Lung microvascular endothelial cell (primary cell): ENCODE results near the gene TYMP. TPM values are rescaled to one million over a fixed set of nuclear protein-coding genes. Genes with fewer than 3 reads are reported as not detected.

Experiments used
- DNase-seq, 2 donors: peaks; one replicate each; pipeline versions ENCODE4 v3.0.0 to v3.0.0-alpha.2; 2010; ENCODE audit warnings: low read depth in 2 of 2
- total RNA-seq: library from RNA; depleted of rRNA; stranded (reverse); fragments of >200 nt; gene quantifications from 2 replicates; pipeline ENCODE4 v1.2.1, GENCODE V29; 2014

TYMP gene
- total RNA-seq, 1 donor from 2014 or later = 19.8 TPM

DNA sequence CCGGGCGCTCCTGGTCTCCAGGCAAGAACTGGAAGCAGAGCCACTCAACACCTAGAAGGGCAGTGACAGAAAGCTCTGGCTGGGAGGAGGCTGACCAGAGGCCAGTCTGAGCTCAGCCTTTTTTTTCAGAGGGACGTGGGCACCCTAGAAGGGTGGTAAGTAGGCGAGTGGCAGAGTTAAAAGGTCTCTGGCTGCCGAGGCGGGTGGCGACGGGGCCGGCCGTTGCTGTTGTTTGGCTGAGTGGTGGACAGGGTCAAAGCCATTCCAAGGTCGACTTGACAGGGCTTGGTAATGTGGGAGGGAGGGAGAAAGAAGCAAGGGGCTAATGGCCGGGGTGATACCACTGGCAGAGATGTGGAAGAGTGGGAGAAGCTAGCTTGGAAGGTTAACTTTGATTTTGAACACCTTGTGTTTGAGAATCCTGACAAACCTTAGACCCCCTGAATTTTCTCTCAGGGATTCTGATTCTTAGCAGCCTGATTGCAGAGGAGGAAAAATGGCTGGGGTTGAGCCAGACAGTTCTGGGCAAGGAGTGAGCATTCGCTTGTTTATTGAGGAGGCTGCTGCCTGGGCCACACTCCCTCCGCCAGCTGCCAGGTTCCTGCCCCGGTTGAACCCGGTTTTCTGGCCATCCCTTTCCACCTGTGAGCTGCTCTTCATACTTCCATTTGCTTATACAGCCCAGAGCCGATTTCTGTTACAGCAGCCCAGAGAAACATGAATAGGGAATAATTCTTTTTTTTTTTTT lies 33.8 kb upstream of the TYMP start:
- DNase-seq = no peak

DNA sequence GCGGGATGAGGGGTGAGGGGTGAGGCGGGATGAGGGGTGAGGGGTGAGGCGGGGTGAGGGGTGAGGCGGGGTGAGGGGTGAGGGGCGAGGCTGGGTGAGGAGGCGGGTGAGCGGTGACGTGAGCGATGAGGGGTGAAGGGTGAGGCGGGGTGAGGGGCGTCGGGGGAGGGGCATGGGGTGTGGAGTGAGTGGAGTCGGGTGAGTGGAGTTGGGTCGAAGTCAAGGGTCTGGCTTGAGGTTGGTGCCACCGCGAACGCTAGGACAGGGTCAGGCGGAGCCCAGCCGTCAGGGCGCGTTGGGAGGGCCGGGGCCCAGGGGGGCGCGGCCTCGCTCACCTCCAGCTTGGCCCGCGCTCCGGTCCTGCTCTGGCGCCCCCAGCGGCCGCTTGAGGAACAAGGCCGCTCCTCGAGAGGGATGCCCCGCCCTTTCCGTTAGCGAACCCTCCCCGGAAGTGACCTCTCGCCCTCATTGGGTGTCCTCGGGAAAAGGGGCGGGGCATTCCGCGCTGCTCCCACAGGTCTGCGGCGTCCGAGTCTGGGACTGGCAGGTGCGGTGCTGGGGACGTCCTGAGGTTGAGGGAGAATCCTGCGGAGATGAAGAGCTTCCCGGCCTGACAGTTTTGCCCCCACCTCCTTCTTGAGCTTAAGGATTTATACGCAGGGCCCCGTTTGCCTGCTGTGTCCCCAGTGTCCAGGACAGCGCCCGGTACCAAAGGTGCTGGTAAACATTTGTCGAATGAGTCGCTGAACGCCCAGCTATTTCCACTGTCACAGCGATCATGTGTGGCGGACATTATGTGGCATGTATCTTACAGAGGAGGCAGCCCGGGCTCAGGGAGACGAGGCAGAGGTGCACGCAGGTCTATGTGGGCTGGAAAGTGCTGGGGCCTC lies 33.0 kb upstream of the TYMP start, which contains the start of gene SYCE3:
TSS of gene SYCE3 (minus strand) at position 397 of the 890 bp plus-strand sequence. CDS start 6,514 bp downstream, outside the sequence.
- peak; percentile 74 to 84 for DNase-seq

DNA sequence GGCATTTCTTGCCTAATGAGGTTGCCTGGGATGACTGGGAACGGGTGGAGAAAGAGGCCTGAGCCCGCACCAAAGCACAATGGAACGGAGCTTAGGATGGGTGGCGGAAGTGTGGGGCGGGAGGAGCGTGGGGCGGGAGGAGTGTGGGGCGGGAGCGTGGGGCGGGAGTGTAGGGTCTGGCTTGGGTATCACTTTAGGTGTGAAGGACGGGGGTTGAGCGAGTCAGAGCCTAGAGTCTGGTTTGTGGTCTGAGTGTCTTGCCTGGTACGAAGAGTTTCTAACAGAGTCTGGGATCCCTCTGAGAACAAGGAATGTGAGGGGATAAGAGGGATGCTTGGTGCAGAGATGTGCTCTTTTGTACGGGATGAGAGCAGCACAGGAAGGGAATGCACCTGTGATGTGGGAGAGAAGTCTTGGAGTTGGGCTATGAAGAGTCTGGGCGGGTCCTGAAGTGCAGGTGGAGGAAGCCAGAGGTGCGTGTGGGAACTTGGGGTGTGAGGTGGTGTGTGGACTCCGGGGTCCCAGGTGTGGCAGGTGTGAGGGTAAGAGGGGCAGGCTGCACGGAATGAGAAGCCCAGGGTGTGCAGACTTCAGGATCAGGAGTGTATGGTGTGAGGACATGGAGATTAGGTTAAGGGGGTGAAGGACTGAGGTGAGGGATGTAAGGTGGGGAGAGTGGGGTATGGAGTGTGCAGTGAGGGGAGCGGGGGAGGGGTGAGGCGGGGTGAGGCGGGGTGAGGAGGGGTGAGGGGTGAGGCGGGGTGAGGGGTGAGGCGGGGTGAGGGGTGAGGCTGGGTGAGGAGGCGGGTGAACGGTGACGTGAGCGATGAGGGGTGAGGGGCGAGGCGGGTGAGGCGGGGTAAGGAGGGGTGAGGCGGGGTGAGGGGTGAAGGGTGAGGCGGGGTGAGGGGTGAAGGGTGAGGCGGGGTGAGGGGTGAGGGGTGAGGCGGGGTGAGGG lies 31.9 kb upstream of the TYMP start:
- DNase-seq = no peak

DNA sequence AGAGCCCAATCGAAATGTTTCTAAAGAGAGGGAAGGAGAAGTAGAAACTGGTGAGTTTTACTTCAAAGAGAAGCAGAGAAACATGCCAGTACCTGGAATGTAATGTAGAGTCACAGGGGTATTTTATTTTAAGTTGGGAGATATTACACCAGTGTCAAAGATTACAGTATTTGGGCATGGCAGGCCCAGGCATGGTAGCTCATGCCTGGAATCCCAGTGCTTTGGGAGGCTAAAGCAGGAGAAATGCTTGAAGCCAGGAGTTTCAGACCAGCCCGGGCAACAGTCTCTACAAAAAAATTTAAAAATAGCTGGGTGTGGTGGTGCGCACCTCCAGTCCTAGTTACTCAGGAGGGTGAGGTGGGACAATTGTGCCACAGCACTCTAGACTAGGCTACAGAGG lies 30.2 kb upstream of the TYMP start:
- DNase-seq = no peak

DNA sequence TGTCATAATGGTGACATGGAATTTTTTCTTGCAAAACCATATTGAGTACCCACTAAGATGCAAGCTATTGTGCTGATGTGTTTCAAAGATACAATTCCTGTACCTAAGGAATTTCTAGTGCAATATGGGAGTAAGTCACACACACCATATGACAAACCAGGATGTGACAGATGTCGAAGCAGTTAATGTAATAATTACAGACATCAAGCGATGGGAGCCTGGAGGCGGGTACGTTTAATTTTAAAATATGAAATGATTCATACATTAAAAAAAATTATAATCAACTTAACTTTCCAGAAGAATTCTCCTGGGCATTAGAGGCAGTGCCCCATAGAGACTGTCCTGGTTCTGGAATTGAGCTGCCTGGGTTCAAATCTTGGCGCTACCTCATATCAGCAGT lies 26.9 kb upstream of the TYMP start:
- no peak for DNase-seq

DNA sequence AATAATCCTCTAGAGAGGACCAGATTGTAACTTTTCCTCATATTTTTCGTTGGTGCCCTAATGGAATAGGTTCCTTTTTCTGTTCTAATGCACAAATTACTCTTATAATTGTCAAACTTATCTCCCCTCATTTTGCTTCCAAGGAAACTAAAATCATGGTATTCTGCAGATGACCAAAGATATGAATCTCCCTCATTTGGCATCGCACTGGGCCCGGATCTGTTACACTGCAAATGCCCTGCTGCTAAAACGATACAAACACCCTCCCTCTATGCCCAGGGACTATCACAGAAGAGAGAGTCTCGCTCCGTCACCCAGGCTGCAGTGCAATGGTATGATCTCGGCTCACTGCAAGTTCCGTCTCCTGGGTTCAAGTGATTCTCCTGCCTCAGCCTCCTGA lies 23.5 kb upstream of the TYMP start:
- no peak for DNase-seq

DNA sequence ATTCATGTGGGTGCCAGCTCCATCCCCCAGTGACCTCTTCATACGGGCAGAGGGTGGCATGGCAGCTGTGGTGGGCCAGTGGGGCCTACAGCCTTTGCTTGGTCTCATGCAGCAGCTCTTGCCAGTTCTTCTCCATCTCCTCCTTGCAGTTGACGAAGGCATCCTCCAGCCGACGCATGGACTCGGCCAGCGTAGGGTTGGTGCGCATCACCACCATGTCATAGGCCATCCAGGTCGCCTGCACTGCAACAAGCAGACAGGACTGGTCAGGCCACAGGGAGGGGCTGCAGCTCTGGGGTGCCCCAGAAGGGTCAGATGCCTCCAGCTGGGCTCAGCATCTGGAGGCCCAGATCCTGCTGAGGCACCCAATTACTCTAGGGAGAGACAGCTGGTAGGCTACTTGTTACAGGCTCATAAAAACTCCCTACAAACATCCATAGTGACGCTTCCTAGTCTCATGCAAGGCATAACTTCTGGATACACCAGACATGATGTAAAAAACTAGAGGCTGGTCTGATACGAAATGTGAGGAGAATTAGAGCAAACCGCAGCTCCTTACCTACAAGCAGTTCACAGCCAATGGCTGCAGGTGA lies 21.4 kb upstream of the TYMP start:
- DNase-seq = no peak

DNA sequence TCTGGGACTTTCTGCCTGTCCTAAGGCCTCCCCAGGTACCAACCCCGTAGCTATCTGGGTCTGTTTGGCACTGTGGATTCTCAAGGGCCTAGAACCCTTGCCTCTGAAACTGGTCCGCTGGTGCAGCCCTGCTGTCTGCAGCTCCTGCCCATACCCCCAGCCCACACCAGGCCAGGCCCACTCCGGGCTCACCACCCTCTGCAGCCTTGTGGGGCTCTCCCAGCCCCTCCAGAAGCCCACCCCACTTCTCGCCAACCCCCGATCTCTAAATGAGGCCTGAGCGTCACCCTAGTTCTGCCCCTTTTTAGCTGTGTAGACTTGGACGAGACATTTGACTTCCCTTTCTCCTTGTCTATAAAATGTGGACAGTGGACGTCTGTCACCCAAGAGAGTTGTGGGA lies 20.6 kb upstream of the TYMP start:
- no peak for DNase-seq

DNA sequence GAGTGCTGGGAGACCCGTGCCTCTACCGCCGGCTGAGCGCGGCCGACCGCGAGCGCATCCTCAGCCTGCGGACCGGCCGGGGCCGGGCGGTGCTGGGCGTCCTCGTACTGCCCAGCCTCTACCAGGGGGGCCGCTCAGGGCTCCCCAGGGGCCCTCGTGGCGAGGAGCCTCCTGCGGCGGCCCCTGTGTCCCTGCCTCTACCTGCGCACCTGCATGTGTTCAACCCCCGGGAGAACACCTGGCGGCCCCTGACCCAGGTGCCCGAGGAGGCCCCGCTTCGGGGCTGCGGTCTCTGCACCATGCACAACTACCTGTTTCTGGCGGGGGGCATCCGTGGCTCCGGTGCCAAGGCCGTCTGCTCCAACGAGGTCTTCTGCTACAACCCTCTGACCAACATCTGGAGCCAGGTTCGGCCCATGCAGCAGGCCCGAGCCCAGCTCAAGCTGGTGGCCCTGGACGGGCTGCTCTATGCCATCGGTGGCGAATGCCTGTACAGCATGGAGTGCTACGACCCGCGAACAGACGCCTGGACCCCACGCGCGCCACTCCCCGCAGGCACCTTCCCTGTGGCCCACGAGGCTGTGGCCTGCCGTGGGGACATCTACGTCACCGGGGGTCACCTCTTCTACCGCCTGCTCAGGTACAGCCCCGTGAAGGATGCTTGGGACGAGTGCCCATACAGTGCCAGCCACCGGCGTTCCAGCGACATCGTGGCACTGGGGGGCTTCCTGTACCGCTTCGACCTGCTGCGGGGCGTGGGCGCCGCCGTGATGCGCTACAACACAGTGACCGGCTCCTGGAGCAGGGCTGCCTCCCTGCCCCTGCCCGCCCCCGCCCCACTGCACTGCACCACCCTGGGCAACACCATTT lies 19.3 kb upstream of the TYMP start:
- no peak for DNase-seq

DNA sequence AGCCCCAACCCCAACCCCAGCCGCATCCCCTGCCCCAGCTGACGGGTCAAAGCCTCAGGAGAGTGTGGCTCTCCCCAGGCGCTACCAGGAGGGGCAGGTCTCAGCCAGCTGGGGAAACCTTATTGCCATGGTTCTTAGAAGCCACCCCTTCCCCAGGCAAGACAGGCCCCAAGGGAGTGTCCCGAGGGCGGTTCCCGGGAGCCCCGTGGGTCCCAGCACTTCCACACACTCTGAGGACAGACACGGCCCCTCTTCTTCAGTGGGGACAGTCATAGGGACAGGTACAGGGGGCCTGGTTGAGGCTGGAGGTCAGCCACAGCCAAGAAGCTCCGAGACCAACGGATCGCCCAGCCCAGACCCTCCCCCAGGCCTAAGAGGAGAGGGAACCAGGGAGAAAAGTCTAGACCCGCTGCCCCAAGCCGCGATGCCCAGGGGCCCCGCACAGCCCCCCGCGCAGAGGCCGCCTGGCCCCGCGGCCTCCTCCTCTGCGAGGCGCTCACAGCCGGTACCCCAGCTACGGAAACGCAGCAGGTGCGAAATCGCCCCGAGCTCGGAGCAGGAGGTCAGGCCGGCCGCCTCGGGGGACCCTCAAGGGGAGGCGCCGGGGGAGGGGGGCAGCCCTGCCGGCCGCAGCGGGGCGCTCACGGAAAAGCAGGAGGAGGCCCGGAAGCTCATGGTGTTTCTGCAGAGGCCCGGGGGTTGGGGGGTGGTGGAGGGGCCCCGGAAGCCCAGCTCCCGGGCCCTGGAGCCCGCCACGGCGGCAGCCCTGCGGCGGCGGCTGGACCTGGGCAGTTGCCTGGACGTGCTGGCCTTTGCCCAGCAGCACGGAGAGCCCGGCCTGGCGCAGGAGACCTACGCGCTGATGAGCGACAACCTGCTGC lies 18.5 kb upstream of the TYMP start:
- no peak for DNase-seq

DNA sequence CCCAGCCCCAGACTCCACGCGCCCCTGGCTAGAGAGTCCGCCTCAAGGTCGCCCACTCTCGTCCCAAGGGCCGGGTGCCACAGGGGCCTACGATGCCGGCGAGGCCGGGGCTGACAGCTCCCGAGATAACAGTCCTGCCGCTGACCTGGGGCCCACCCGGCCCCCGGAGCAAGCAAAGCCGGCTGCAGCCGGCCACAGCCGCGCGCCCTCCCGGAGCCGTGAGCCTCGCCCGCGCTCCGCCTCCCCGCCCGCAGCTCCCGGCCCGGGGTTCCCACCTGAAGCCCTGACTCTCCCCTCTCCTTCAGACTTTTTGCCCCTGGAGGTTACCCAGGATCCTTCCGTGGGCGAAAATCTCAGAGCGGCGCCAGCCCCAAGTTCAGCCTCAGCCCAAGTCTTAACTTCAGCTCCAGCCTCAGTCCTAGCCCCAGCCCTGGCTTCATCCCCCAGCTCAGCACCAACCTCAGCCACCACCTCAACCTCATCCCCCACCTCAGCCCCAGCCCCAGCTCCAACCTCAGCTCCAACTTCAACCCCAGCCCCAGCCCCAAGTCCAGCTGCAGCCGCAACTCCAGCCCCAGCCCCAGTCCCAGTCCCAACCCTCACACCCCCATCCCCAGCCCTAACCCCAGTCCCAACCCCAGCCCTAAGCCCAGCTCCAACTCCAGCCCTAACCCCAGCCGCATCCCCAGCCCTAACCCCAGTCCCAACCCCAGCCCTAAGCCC lies 17.6 kb upstream of the TYMP start:
- DNase-seq = no peak

DNA sequence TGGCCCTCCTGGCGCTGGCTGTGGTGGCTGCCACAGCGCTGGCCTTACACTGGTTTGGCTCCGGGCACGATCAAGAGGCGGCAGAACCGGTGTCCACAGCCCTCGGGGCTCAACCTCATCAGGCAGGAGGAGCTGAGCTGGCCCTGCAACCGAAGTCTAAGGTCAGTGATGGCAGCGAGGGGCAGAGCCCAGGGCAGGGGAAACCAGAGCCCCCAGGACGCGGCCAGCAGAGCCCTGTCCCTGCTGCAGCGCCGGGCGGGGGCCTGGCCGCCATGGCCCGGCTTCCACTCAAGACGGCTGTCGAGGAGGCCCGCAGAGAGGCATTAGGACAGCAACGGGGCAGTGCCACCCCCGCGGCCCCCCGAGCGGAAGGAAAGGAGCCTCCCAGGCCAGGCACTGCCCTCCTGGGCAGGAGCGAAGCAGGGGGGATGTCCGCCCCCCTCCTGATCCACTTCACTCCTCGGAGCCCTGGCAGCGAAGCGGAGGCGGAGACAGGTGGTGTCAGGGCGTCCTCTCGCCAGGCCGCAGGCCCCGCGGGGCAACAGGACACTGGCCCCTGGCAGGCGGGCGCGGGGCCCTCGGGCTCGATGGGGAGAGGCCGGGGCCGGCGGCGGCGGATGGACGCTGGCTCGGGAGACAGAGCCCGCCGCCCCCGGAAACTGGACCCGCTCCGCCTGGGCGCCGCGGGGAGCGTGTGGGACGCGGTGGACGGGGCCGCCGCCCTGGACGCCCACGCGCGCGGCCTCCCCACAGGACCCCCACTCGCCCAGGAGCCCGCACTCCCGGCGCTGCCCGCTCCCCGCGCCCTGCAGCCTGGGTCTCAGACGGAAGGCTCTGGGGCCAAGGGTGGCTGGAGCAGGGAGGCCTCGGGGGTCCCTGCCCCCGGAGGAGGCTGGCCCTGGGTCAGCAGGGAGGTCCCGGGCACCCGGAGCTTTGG lies 16.8 kb upstream of the TYMP start:
- no peak for DNase-seq

DNA sequence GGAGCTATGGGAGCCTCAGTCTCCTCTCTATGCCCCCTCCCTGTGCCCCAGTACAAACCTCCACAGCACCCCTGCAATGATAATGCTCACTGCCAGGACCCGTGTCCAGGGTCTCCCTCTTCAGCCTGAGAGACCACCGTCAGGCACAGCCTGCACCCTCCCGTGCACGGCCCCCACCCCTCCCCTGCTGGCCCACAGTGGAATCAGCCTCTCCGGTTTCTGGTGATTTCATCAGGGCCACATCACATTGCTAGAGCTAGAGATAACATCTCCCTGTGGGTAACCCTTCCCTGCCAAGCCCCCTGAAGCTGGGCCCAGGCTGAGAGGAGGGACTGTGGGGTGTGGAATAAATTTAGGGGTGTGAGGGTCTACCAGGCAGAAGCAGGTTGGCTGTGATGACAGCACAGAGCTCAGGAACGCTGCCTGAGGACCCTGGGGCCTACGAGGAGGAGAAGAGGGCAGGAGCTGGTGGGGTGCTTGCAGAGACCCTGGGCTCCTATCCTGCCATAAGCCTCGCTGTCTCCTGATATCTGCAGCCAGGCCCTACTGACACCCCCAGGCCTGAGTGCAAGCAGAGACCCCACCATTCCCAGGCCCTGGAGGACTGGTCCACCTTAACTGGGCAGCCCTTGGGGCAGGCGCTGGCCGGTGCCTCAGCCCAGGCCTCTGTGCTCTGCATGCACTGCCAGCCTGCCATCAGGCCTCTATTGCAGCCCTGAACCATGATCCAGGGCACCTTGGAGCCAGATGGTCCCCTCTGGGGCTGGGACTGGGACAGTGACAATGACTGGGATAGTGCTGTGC lies 15.9 kb upstream of the TYMP start, which contains the start of gene KLHDC7B:
TSS of gene KLHDC7B (plus strand) at position 378 of the 804 bp plus-strand sequence. CDS start at position 723, 345 bp downstream.
- no peak for DNase-seq

DNA sequence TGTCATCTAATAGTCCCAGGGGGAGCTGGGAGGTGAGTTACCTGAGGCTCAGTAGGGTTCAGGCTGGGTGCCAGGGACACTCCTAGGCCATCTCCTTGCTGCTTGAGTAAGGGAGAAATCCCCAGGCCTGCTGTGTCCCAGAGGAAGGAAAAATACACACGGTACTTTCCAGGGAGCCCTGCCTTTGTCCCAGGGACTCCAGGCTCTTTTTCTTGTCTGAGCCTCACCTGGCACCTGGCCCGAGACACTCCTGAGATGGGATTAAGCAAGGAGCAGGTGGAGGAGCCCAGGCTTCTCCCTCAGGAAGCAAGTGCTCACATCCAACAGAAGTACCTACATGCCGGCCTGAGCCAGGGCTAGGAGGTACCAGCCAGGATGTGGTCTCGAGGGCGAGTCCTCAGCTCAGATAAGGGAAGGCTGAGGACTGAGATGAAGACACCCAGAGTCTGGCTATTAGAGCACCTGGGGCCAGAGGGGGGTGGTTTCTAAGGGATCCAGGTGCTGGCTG lies 15.0 kb upstream of the TYMP start:
- no peak for DNase-seq

DNA sequence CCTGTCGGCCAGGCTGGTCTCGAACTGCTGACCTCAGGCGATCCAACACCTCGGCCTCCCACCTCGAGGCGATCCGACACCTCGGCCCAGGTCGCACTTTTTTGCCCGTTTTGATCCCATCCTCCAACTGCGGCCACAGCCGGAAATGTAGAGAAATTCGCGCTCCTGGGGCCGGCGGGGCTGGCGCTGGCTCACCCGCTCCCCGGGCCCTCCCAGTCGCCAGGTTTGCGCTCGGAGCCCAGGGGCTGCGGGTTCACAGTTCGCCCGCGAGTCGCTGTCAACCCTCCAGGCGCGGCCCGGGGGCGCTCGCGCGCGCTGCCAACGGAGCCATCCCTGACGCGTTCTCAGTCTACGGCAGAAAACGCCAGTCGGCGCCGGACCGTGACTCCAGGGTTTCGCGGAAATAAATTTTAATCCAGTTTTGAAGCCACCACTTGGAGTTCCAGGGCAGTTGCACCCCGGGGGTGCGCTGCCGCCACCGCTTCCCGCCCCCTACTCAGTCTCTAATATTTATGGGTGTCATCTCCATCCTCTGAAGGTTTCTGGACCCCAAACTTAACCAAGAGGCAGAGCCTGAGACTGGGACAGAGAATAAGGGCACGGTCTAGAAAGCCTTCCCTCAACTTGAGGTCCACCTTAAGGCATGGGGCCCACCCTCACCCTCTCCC lies 14.4 kb upstream of the TYMP start:
- DNase-seq = peak; percentile 64 to 79
